Endothelial cell of umbilical vein (primary cell): Measurements from ENCODE around the gene MALSU1. TPM values are rescaled to one million over a fixed set of nuclear protein-coding genes. Genes with fewer than 3 reads are reported as not detected.

Source experiments
- BruUV-seq: library from RNA; stranded (reverse); fragments of 400-500 nt; replicated peaks from 2 replicates; lab custom pipeline; 2021; lab: Mats Ljungman, UMichigan
- CTCF ChIA-PET: fragments of 300-600, 350-600 bp; sonication (Branson Sonifier 250); formaldehyde crosslinking; loops from one replicate; lab custom pipeline; 2021; ENCODE audit warnings: antibody characterized with exemption, inconsistent platforms; lab: Charles Lee
- POLR2A ChIA-PET: fragments of 300-600, 350-600 bp; sonication (Branson Sonifier 250); formaldehyde crosslinking; loops from one replicate; lab custom pipeline; 2021; ENCODE audit warnings: antibody characterized with exemption, inconsistent platforms; lab: Charles Lee
- DNase-seq: peaks from one replicate; pipeline ENCODE4 v3.0.0-alpha.2; 2011; ENCODE audit warnings: low read depth, low spot score
- FAIRE-seq: peaks from 2 replicates; lab custom pipeline; 2011; peaks lifted over from hg19 to GRCh38; lab: Jason Lieb, UNC
- H2AFZ ChIP-seq: 2 replicates; pipeline ENCODE4 v1.6.0; 2012; ENCODE audit warnings: low read depth, low read length, control low read depth, inconsistent platforms
- H3K27ac ChIP-seq: 2 replicates; pipeline ENCODE4 v1.5.1; 2011; ENCODE audit warnings: low read depth, mild to moderate bottlenecking, control low read depth, low read length, moderate library complexity; ENCODE audit not compliant: insufficient read depth
- H3K27me3 ChIP-seq, 2 experiments: 2 replicates each; pipeline versions ENCODE4 v1.6.0 to v1.6.1; 2011; ENCODE audit warnings: low read length in 2 of 2, mixed read lengths in 1 of 2; ENCODE audit not compliant: control insufficient read depth in 2 of 2, insufficient read depth in 2 of 2
- H3K36me3 ChIP-seq, 2 experiments: 2 replicates in 1 of 2; 3 replicates in 1 of 2; pipeline ENCODE4 v1.5.1; 2011; ENCODE audit warnings: low read length in 2 of 2, mild to moderate bottlenecking in 1 of 2, moderate library complexity in 1 of 2; ENCODE audit not compliant: control insufficient read depth in 2 of 2, insufficient read depth in 2 of 2; ENCODE audit errors: extremely low read depth in 1 of 2
- H3K4me1 ChIP-seq: 3 replicates; pipeline ENCODE4 v1.5.1; 2011; ENCODE audit warnings: mild to moderate bottlenecking, low read length; ENCODE audit not compliant: control insufficient read depth, insufficient read depth; ENCODE audit errors: extremely low read depth
- H3K4me2 ChIP-seq: 2 replicates; pipeline ENCODE4 v1.6.1; 2011; ENCODE audit warnings: low read length, control low read depth, mixed read lengths; ENCODE audit not compliant: insufficient read depth
- H3K4me3 ChIP-seq, 3 experiments: fragments of 200-600 bp in 1 of 3; sonication (generic), shearing (Covaris generic) in 1 of 3; replicated peaks in 1 of 3; 2 replicates each; pipeline ENCODE4 v1.5.1; 2011 to 2016; ENCODE audit warnings: control low read depth in 3 of 3, low read length in 3 of 3, mild to moderate bottlenecking in 2 of 3, inconsistent platforms in 1 of 3, low read depth in 1 of 3, moderate library complexity in 1 of 3; ENCODE audit not compliant: insufficient read depth in 1 of 3
- H3K79me2 ChIP-seq: 2 replicates; pipeline ENCODE4 v1.6.0; 2012; ENCODE audit warnings: low read length, inconsistent platforms; ENCODE audit not compliant: control insufficient read depth, insufficient read depth
- H3K9ac ChIP-seq: replicated peaks from 2 replicates; pipeline ENCODE3; 2011; ENCODE audit warnings: low read length, control low read depth; ENCODE audit not compliant: insufficient read depth; ENCODE audit errors: extremely low read depth
- H3K9me1 ChIP-seq: replicated peaks from 3 replicates; pipeline ENCODE4 v1.6.0; 2011; ENCODE audit warnings: mild to moderate bottlenecking, low read length; ENCODE audit not compliant: control insufficient read depth, insufficient read depth; ENCODE audit errors: extremely low read depth
- H3K9me3 ChIP-seq: replicated peaks from 2 replicates; pipeline ENCODE4 v1.5.1; 2012; ENCODE audit warnings: low read length, inconsistent platforms; ENCODE audit not compliant: control insufficient read depth, insufficient read depth
- H4K20me1 ChIP-seq: replicated peaks from 2 replicates; pipeline ENCODE3; 2011; ENCODE audit warnings: mild to moderate bottlenecking, low read length; ENCODE audit not compliant: control insufficient read depth, insufficient read depth; ENCODE audit errors: extremely low read depth
- CTCF ChIP-seq, 2 donors: IDR thresholded peaks; 1 replicate in 1 of 2; 2 replicates in 1 of 2; pipeline ENCODE4 v1.5.1; 2011; ENCODE audit warnings: low read length in 2 of 2, mild to moderate bottlenecking in 2 of 2, moderate library complexity in 2 of 2, control low read depth in 1 of 2, inconsistent platforms in 1 of 2, low read depth in 1 of 2; ENCODE audit not compliant: insufficient read depth in 1 of 2; ENCODE audit errors: extremely low read depth in 1 of 2
- EZH2 ChIP-seq: IDR thresholded peaks from 2 replicates; pipeline ENCODE4 v1.6.1; 2012; ENCODE audit warnings: borderline replicate concordance, low read depth, mild to moderate bottlenecking, moderate library complexity, low read length, inconsistent platforms; ENCODE audit not compliant: severe bottlenecking
- FOS ChIP-seq: IDR thresholded peaks from 2 replicates; pipeline ENCODE4 v1.6.1; 2011; ENCODE audit warnings: mild to moderate bottlenecking, low read length, moderate library complexity, borderline replicate concordance; ENCODE audit not compliant: insufficient read depth
- GATA2 ChIP-seq: IDR thresholded peaks from 2 replicates; pipeline ENCODE4 v1.7.0; 2011; ENCODE audit warnings: low read depth, mild to moderate bottlenecking, moderate library complexity, mixed read lengths, low read length; ENCODE audit not compliant: insufficient read length, insufficient read depth
- JUN ChIP-seq: IDR thresholded peaks from 2 replicates; pipeline ENCODE4 v1.6.1; 2011; ENCODE audit warnings: borderline replicate concordance, low read depth; ENCODE audit not compliant: insufficient read length, insufficient read depth
- MYC ChIP-seq: IDR thresholded peaks from one replicate; pipeline ENCODE4 v1.6.1; 2011; ENCODE audit warnings: mild to moderate bottlenecking, low read depth, low read length
- POLR2A ChIP-seq: IDR thresholded peaks from 2 replicates; pipeline ENCODE4 v1.6.1; 2012; ENCODE audit warnings: low read depth, mild to moderate bottlenecking, control low read depth, low read length
- POLR2AphosphoS5 ChIP-seq: IDR thresholded peaks from 2 replicates; pipeline ENCODE4 v1.6.1; 2012; ENCODE audit warnings: low read depth, mild to moderate bottlenecking, control low read depth, low read length, moderate library complexity; ENCODE audit not compliant: insufficient read depth
- dilution Hi-C: fragments of 300-500 bp; cut with MboI; formaldehyde crosslinking; loops from one replicate; pipeline ENCODE4 v1.15.0; 2019; ENCODE audit warnings: low sequenced_read_pairs; ENCODE audit not compliant: extremely low pct_ligation_motif_present
- intact Hi-C: fragments of 100-400 bp; cut with micrococcal nuclease; formaldehyde crosslinking; loops from one replicate; pipeline ENCODE4 v1.10.0; 2022
- polyA plus RNA-seq, 4 experiments: library from polyadenylated mRNA; depleted of rRNA in 3 of 4; stranded (reverse) in 3 of 4; unstranded in 1 of 4; fragments of >200 nt; gene quantifications; 2 replicates each; pipeline versions ENCODE4 v1.2.1 to v1.2.3, GENCODE V29; 2011 to 2012; ENCODE audit warnings: missing spikeins in 1 of 4
- total RNA-seq: library from RNA; stranded (reverse); gene quantifications from 2 replicates; pipeline ENCODE4 v1.2.3, GENCODE V29; 2021
- TF ChIP-seq, protein P1 (sequence below): IDR thresholded peaks from 2 replicates; pipeline ENCODE4 v1.6.1; 2011; ENCODE audit not compliant: insufficient read depth, insufficient read length

Gene MALSU1
- total and polyA plus RNA-seq, 2 donors (not counting 3 experiments of a cell fraction or from before 2014, with no cell fraction given), result 62.6 to 68.0 TPM

DNA sequence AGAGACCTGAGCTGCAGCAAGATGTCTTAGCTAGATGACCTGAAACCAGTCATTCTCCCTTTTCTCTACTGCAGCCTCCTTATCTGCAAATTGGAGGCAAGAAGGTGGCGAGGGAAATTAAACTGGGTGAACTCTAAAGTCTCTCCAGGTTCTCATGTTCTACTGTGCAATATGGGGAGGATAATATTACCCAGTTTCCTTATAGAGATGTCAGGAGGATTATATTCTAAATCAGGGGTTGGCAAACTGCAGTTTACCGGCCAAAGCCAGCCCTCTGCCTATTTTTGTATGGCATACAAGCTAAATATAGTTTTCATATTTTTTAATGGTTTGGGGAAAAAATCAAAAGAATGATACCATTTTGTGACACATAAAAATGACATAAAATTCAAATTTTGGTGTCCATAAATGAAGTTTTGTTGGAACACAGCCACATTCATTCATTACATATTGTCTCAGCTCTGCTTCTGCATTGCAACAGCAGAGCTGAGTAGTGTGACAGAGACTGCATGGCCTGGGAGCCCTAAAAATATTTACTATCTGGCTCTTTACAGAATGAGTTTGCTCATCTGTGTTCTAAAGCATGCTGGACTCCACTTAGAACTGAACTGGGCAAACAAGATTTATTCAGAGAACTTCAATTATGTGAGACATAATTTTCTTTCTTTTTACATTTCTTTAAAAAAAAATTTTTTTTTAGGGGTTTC, 19.2 kb upstream of the MALSU1 start:
- Histone ChIP-seq H3K4me2 (no peak overlapping the region), H3K36me3 (no peaks in the 10 kb centered on the region), H3K27me3 (no peaks in the 10 kb centered on the region), H4K20me1 (no peaks in the 10 kb centered on the region), H3K79me2 (no peaks in the 10 kb centered on the region), H3K4me1 (no peaks in the 10 kb centered on the region), H3K9ac (no peak overlapping the region), H3K27ac (no peak overlapping the region), H3K9me3 (no peaks in the 10 kb centered on the region), H2AFZ (no peak overlapping the region), H3K4me3 (no peak overlapping the region), H3K9me1 (no peaks in the 10 kb centered on the region)
- TF ChIP-seq JUN (no peak), EZH2 (no peak), POLR2A (no peak), MYC (no peak), GATA2 (no peak), FOS (no peak), CTCF (IDR thresholded peaks at IDR 0.05; ENCODE audit: extremely low read depth in 1 of 2, insufficient read depth in 1 of 2, low read depth in 1 of 2, low read length in 2 of 2) (no peak), POLR2AphosphoS5 (no peak)
- TF ChIP-seq, protein P1, sequence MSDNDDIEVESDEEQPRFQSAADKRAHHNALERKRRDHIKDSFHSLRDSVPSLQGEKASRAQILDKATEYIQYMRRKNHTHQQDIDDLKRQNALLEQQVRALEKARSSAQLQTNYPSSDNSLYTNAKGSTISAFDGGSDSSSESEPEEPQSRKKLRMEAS, result no peak
- ChIA-PET POLR2A (no interaction called here), CTCF (interaction anchor here (1.6 to 2.2 kb wide), 3 partner anchors 183 to 267 kb away, joined by 3 to 12 read pairs (median 9); no protein-coding TSS in a partner anchor)
- intact Hi-C loops, result no loop called here
- DNase-seq (no peak), FAIRE-seq (no peak)
- dilution Hi-C loops, result loop anchor here (25.0 kb wide), 1 partner anchor 232 kb away; no protein-coding TSS in a partner anchor
- BruUV-seq, result no TSS peak
